HEK293 (cell line): Measurements from ENCODE around the gene KRT40.

Experiments
- CTCF ChIA-PET: fragments of 350-600 bp; formaldehyde crosslinking; extraction: SDS; loops from one replicate; lab custom pipeline; 2021; ENCODE audit warnings: antibody characterized with exemption; lab: Yijun Ruan, JAX
- POLR2A ChIA-PET: fragments of 300-600 bp; formaldehyde crosslinking; extraction: SDS; loops from one replicate; lab custom pipeline; 2020; ENCODE audit warnings: antibody characterized with exemption, inconsistent platforms; lab: Yijun Ruan, JAX
- H3K27ac ChIP-seq: fragments of 200-500 bp; sonication (Bioruptor generic); 2 replicates; pipeline ENCODE4 v1.5.1; 2014; ENCODE audit warnings: low read depth, low read length, control low read depth, inconsistent platforms; ENCODE audit errors: extremely low read depth
- H3K36me3 ChIP-seq, 2 experiments: fragments of 200-500 bp in 1 of 2; sonication (Bioruptor generic) in 1 of 2; 1 replicate in 1 of 2; 2 replicates in 1 of 2; pipeline ENCODE4 v1.5.1; 2014 to 2017; ENCODE audit warnings: inconsistent platforms in 2 of 2, low read length in 2 of 2; ENCODE audit not compliant: control insufficient read depth in 2 of 2, insufficient read depth in 1 of 2
- H3K4me1 ChIP-seq: fragments of 200-500 bp; sonication (Bioruptor generic); 2 replicates; pipeline ENCODE4 v1.5.1; 2014; ENCODE audit warnings: mild to moderate bottlenecking, low read length, inconsistent platforms; ENCODE audit not compliant: control insufficient read depth, insufficient read depth
- H3K4me3 ChIP-seq: 2 replicates; pipeline ENCODE4 v1.5.1; 2011; ENCODE audit warnings: low read depth, mild to moderate bottlenecking, control low read depth, low read length, moderate library complexity
- H3K9me3 ChIP-seq: fragments of 200-500 bp; sonication (Bioruptor generic); 2 replicates; pipeline ENCODE4 v1.5.1; 2014; ENCODE audit warnings: low read depth, low read length, inconsistent platforms; ENCODE audit not compliant: control insufficient read depth, insufficient read depth
- BCL11B ChIP-seq: fragments of 450-650 bp; formaldehyde crosslinking; IDR thresholded peaks from 2 replicates; pipeline ENCODE4 v1.5.1; 2016; ENCODE audit warnings: low read depth, missing biosample characterization, missing genetic modification characterization
- IKZF3 ChIP-seq: fragments of 450-650 bp; IDR thresholded peaks from 2 replicates; pipeline ENCODE4 v1.5.0; 2018; ENCODE audit warnings: missing biosample characterization, mild to moderate bottlenecking, missing genetic modification characterization, moderate library complexity
- KLF9 ChIP-seq: fragments of 450-650 bp; formaldehyde crosslinking; IDR thresholded peaks from 2 replicates; pipeline ENCODE4 v1.5.1; 2016; ENCODE audit warnings: missing biosample characterization, missing genetic modification characterization, low read depth
- REPIN1 ChIP-seq: fragments of 450-650 bp; formaldehyde crosslinking; IDR thresholded peaks from 2 replicates; pipeline ENCODE4 v1.5.1; 2017; ENCODE audit warnings: missing biosample characterization, missing genetic modification characterization, low read depth
- TRIM28 ChIP-seq: IDR thresholded peaks from 2 replicates; pipeline ENCODE4 v1.6.1; 2011; ENCODE audit warnings: low read length, control low read depth, borderline replicate concordance
- ZNF132 ChIP-seq: fragments of 450-650 bp; formaldehyde crosslinking; IDR thresholded peaks from 2 replicates; pipeline ENCODE4 v1.5.1; 2017; ENCODE audit warnings: missing biosample characterization, missing genetic modification characterization, borderline replicate concordance
- ZNF146 ChIP-seq: fragments of 450-650 bp; formaldehyde crosslinking; IDR thresholded peaks from 2 replicates; pipeline ENCODE4 v1.5.1; 2016; ENCODE audit warnings: missing biosample characterization, missing genetic modification characterization
- ZNF23 ChIP-seq: fragments of 450-650 bp; formaldehyde crosslinking; IDR thresholded peaks from 2 replicates; pipeline ENCODE4 v1.5.1; 2016; ENCODE audit warnings: missing biosample characterization, missing genetic modification characterization, borderline replicate concordance
- ZNF394 ChIP-seq: fragments of 450-650 bp; formaldehyde crosslinking; IDR thresholded peaks from 2 replicates; pipeline ENCODE4 v1.5.1; 2016; ENCODE audit warnings: missing biosample characterization, missing genetic modification characterization, mild to moderate bottlenecking, moderate library complexity, borderline replicate concordance
- ZNF416 ChIP-seq: fragments of 450-650 bp; formaldehyde crosslinking; IDR thresholded peaks from 2 replicates; pipeline ENCODE4 v1.5.1; 2016; ENCODE audit warnings: missing biosample characterization, missing genetic modification characterization
- ZNF621 ChIP-seq: fragments of 450-650 bp; formaldehyde crosslinking; IDR thresholded peaks from 2 replicates; pipeline ENCODE4 v1.5.1; 2017; ENCODE audit warnings: missing biosample characterization, missing genetic modification characterization
- ZNF623 ChIP-seq: fragments of 450-650 bp; formaldehyde crosslinking; IDR thresholded peaks from 2 replicates; pipeline ENCODE4 v1.5.1; 2016; ENCODE audit warnings: missing biosample characterization, missing genetic modification characterization
- ZNF629 ChIP-seq: fragments of 450-650 bp; formaldehyde crosslinking; IDR thresholded peaks from 2 replicates; pipeline ENCODE4 v1.5.1; 2017; ENCODE audit warnings: missing biosample characterization, missing genetic modification characterization
- ZNF658 ChIP-seq: fragments of 450-650 bp; formaldehyde crosslinking; IDR thresholded peaks from 2 replicates; pipeline ENCODE4; 2016; ENCODE audit warnings: missing biosample characterization, missing genetic modification characterization
- ZNF660 ChIP-seq: fragments of 450-650 bp; IDR thresholded peaks from 2 replicates; pipeline ENCODE4 v1.5.1; 2018; ENCODE audit warnings: missing biosample characterization, mild to moderate bottlenecking, missing genetic modification characterization
- ZNF777 ChIP-seq: fragments of 450-650 bp; formaldehyde crosslinking; IDR thresholded peaks from 2 replicates; pipeline ENCODE4 v1.5.1; 2017; ENCODE audit warnings: missing biosample characterization, missing genetic modification characterization, borderline replicate concordance
- ZSCAN30 ChIP-seq: fragments of 450-650 bp; IDR thresholded peaks from 2 replicates; pipeline ENCODE4 v1.5.1; 2018; ENCODE audit warnings: missing biosample characterization, mild to moderate bottlenecking, missing genetic modification characterization, moderate library complexity

Gene KRT40

GRCh38 chr17:40937384-40937819 is 46.7 kb downstream of the KRT40 start, which contains the start of gene KRT23:
Gene KRT23, minus strand, starts transcription at chr17:40937646. Its CDS starts 1,043 bp downstream, at chr17:40936603.
- Histone ChIP-seq H3K9me3 (no peaks in the 10 kb centered on the region), H3K36me3 (no peaks in the 10 kb centered on the region), H3K27ac (no peak within 1 kb of the TSS), H3K4me3 (no peak within 1 kb of the TSS), H3K4me1 (no peaks in the 10 kb centered on the region)
- TF ChIP-seq ZNF777 (tag by site-specific recombination) (no peak), BCL11B (tag by site-specific recombination) (no peak), ZNF416 (no peak), TRIM28 (no peak), ZNF623 (no peak), ZNF394 (tag by site-specific recombination) (no peak), ZNF23 (tag by site-specific recombination) (no peak), KLF9 (tag by site-specific recombination) (no peak), REPIN1 (tag by site-specific recombination) (no peak)
- CTCF ChIA-PET: interaction anchor here (0.6 to 0.7 kb wide), 2 partner anchors 725 to 972 kb away, joined by 3 to 4 read pairs; no protein-coding TSS in a partner anchor
- POLR2A ChIA-PET: no interaction called here

- no peak for TF ChIP-seq ZNF132
- TF ChIP-seq, all 188 proteins: peak for 0
- Histone ChIP-seq H3K36me3 (no peaks in the 10 kb centered on the region), H3K4me3 (no peak overlapping the region), H3K9me3 (no peaks in the 10 kb centered on the region), H3K27ac (no peak overlapping the region), H3K4me1 (no peaks in the 10 kb centered on the region)
- CTCF ChIA-PET: interaction anchor here (0.7 kb wide), 1 partner anchor 972 kb away, joined by 4 read pairs; no protein-coding TSS in a partner anchor
- POLR2A ChIA-PET: interaction anchor here (0.5 kb wide), 1 partner anchor 10 kb away, joined by 4 read pairs; no protein-coding TSS in a partner anchor
Observed at GRCh38 chr17:40936976-40937375, 47.1 kb downstream of the KRT40 start.

- Histone ChIP-seq H3K4me1 (no peaks in the 10 kb centered on the region), H3K36me3 (no peaks in the 10 kb centered on the region), H3K9me3 (no peaks in the 10 kb centered on the region), H3K4me3 (no peak overlapping the region)
- CTCF ChIA-PET: interaction anchor here (0.6 to 0.7 kb wide), 2 partner anchors 585 to 973 kb away, joined by 4 read pairs; no protein-coding TSS in a partner anchor
- no peak for TF ChIP-seq ZNF658 (tag by site-specific recombination)
- no peak for TF ChIP-seq IKZF3 (tag by site-specific recombination)
- no peak for TF ChIP-seq ZNF621
- TF ChIP-seq ZSCAN30 (tag by site-specific recombination): no peak
- no peak for TF ChIP-seq ZNF146 (tag by site-specific recombination)
- TF ChIP-seq, all 188 proteins: peak for 0
- no peak overlapping the region for H3K27ac ChIP-seq
- POLR2A ChIA-PET: interaction anchor here (0.5 kb wide), 1 partner anchor 11 kb away, joined by 4 read pairs; no protein-coding TSS in a partner anchor
Observed at GRCh38 chr17:40936437-40936971, 47.6 kb downstream of the KRT40 start.

- Histone ChIP-seq H3K4me1 (no peaks in the 10 kb centered on the region), H3K36me3 (no peaks in the 10 kb centered on the region), H3K9me3 (no peaks in the 10 kb centered on the region)
- POLR2A ChIA-PET: no interaction called here
- TF ChIP-seq ZNF146 (tag by site-specific recombination): no peak
- no peak for TF ChIP-seq ZNF660
- peak; percentile 43; the same call in 1 of the 2 replicates for TF ChIP-seq ZNF629
- TF ChIP-seq, all 188 proteins: peak for 1
- no peak overlapping the region for H3K4me3 ChIP-seq
- no peak overlapping the region for H3K27ac ChIP-seq
- CTCF ChIA-PET: interaction anchor here (0.6 to 0.7 kb wide), 2 partner anchors 586 to 614 kb away, joined by 4 read pairs; no protein-coding TSS in a partner anchor
Observed at GRCh38 chr17:40935624-40936023, 48.5 kb downstream of the KRT40 start.
